ENCODE results near the gene RAVER2. TPM values are rescaled to one million over a fixed set of nuclear protein-coding genes. Genes with fewer than 3 reads are reported as not detected.
A peak's percentile ranks its signal among the peaks of the same experiment; 100 is the strongest.
"Not testable (repeated sequence)": the region's sequence is repeated elsewhere in the genome, so short reads cannot be mapped to it uniquely, and the experiment has no call there.

RAVER2 gene
- total and polyA plus RNA-seq, 2 experiments from 2014 or later: 0.63 to 2.4 TPM

DNA sequence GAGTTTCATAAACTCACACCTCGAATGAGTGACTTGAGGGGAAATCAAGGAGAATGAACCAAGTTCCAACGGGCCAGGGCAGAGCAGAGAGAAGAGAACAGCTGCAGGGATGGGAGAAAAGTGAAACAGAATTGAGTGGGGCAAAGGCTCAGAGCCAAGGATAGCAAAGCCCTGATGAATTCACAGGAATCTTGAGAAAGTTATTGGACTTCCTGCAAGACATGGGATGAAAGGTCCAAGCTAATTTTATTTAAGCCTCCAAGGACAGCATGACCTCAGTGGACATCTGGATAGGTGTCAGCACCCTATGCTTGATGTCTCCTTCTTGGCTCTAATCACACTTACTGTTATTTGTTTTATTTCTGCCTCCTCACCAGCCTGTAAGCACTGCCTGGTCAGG is 43.0 kb upstream of the RAVER2 start:
- no peak overlapping the region for H3K4me3 ChIP-seq
- no peak overlapping the region for H3K9ac ChIP-seq
- no peak overlapping the region for H2AFZ ChIP-seq
- in situ Hi-C loops (cut with MboI): no loop called here
- H4K20me1 ChIP-seq (ENCODE audit: insufficient read depth): no peaks in the 10 kb centered on the region
- no peak for TF ChIP-seq EZH2 (IDR thresholded peaks at IDR 0.05; ENCODE audit: insufficient read depth, poor library complexity, severe bottlenecking)
- no peak for TF ChIP-seq EZH2phosphoT487 (IDR thresholded peaks at IDR 0.05; ENCODE audit: insufficient read depth, low read depth)
- H3K36me3 ChIP-seq (ENCODE audit: low read depth): no peaks in the 10 kb centered on the region
- no peak overlapping the region for H3K27ac ChIP-seq
- peak; percentile 8 for DNase-seq
- no peaks in the 10 kb centered on the region for H3K4me1 ChIP-seq (ENCODE audit: insufficient read depth)
- H3K4me2 ChIP-seq (ENCODE audit: unreplicated experiment): no peak overlapping the region
- H3K27me3 ChIP-seq (replicated peaks; ENCODE audit: insufficient read depth): no peaks in the 10 kb centered on the region
- no peaks in the 10 kb centered on the region for H3K9me3 ChIP-seq (ENCODE audit: low read depth)
- 2 to 16% methylated on average over 2 of the region's 2 CpGs for WGBS, 2 experiments (ENCODE audit: low coverage in 1 of 2, low lambda C conversion rate in 2 of 2, missing lambda C conversion rate in 2 of 2)
- H3K9me2 ChIP-seq (ENCODE audit: insufficient read depth): no peaks in the 10 kb centered on the region
- H3F3A ChIP-seq (ENCODE audit: insufficient read depth): no peaks in the 10 kb centered on the region
- no peaks in the 10 kb centered on the region for H3K79me2 ChIP-seq (ENCODE audit: insufficient read depth)

DNA sequence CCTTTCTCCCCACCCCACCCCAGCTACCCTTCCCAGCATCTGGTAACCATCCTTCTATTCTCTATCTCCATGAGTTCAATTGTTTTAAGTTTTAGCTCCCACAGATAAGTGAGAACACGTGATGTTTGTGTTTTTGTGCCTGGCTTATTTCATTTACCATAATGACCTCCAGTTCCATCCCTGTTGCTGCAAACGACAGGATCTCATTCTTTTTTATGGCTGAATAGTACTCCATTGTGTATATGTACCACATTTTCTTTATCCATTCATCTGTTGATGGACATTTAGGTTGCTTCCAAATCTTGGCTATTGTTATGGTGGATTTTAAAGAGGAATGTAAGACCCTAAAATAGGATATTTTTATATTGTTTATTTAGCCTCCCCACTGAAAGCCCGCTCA is 42.2 kb upstream of the RAVER2 start:
- H3K4me3 ChIP-seq; H3K36me3 ChIP-seq (ENCODE audit: low read depth); DNase-seq; H3K4me2 ChIP-seq (ENCODE audit: unreplicated experiment); H3K27me3 ChIP-seq (replicated peaks; ENCODE audit: insufficient read depth); H3F3A ChIP-seq (ENCODE audit: insufficient read depth); in situ Hi-C loops (cut with MboI); H2AFZ ChIP-seq; H3K79me2 ChIP-seq (ENCODE audit: insufficient read depth); H3K9ac ChIP-seq; H3K9me2 ChIP-seq (ENCODE audit: insufficient read depth); H3K4me1 ChIP-seq (ENCODE audit: insufficient read depth); H3K9me3 ChIP-seq (ENCODE audit: low read depth); H3K27ac ChIP-seq; H4K20me1 ChIP-seq (ENCODE audit: insufficient read depth): not testable (repeated sequence)
- WGBS, 2 experiments (ENCODE audit: low coverage in 1 of 2, low lambda C conversion rate in 2 of 2, missing lambda C conversion rate in 2 of 2): 67 to 70% methylated on average over 3 of the region's 3 CpGs

DNA sequence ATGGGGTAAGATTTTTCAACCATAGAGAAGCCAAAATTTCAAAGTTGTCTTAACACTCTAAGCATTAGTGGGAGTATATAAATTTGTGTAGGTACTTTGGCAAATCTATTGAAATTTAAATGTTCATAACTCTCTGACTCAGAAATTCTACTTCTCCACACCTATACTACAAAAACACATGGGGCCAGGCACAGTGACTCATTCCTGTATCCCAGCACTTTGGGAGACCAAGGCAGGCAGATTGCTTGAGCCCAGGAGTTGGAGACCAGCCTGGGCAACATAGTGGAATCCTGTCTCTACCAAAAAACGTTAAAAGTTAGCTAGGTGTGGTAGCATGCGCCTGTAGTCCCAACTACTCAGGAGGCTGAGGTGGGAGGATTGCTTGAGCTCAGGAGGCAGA is 41.3 kb upstream of the RAVER2 start:
- no peaks in the 10 kb centered on the region for H3K36me3 ChIP-seq (ENCODE audit: low read depth)
- H3K27ac ChIP-seq: no peak overlapping the region
- no peaks in the 10 kb centered on the region for H3K27me3 ChIP-seq (replicated peaks; ENCODE audit: insufficient read depth)
- no peak overlapping the region for H2AFZ ChIP-seq
- no peaks in the 10 kb centered on the region for H3K9me2 ChIP-seq (ENCODE audit: insufficient read depth)
- in situ Hi-C loops (cut with MboI): no loop called here
- no peaks in the 10 kb centered on the region for H4K20me1 ChIP-seq (ENCODE audit: insufficient read depth)
- no peak overlapping the region for H3K4me3 ChIP-seq
- TF ChIP-seq EZH2 (IDR thresholded peaks at IDR 0.05; ENCODE audit: insufficient read depth, poor library complexity, severe bottlenecking): no peak
- no peak for TF ChIP-seq EZH2phosphoT487 (IDR thresholded peaks at IDR 0.05; ENCODE audit: insufficient read depth, low read depth)
- no peaks in the 10 kb centered on the region for H3K4me1 ChIP-seq (ENCODE audit: insufficient read depth)
- H3K79me2 ChIP-seq (ENCODE audit: insufficient read depth): no peaks in the 10 kb centered on the region
- no peak overlapping the region for H3K9ac ChIP-seq
- DNase-seq: no peak
- H3K4me2 ChIP-seq (ENCODE audit: unreplicated experiment): no peak overlapping the region
- 67 to 71% methylated on average over 2 of the region's 2 CpGs for WGBS, 2 experiments (ENCODE audit: low coverage in 1 of 2, low lambda C conversion rate in 2 of 2, missing lambda C conversion rate in 2 of 2)
- H3K9me3 ChIP-seq (ENCODE audit: low read depth): no peaks in the 10 kb centered on the region
- no peaks in the 10 kb centered on the region for H3F3A ChIP-seq (ENCODE audit: insufficient read depth)

DNA sequence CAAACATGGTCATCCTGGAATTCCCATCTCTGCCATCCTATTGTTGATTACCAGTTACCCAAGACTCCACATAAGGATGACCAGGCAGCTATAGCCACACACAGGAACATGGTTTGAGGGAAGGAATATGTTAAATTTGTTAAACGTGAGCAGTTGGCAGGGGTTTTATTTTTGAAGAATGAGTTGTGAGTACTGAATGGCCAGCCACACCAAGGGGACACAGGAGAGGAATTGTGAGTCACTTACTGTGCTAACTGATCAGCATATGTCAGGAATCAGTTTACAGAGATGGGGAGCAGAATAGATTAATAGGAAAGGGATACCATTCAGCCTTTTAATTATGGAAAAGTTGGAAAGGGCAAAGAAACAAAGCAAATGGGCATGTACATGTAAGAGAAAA is 39.3 kb upstream of the RAVER2 start:
- Histone ChIP-seq H3K9ac (no peak overlapping the region), H2AFZ (no peak overlapping the region), H4K20me1 (ENCODE audit: insufficient read depth) (no peaks in the 10 kb centered on the region), H3K9me3 (ENCODE audit: low read depth) (no peaks in the 10 kb centered on the region), H3K79me2 (ENCODE audit: insufficient read depth) (no peaks in the 10 kb centered on the region), H3K9me2 (ENCODE audit: insufficient read depth) (no peaks in the 10 kb centered on the region), H3F3A (ENCODE audit: insufficient read depth) (no peaks in the 10 kb centered on the region), H3K27me3 (replicated peaks; ENCODE audit: insufficient read depth) (no peaks in the 10 kb centered on the region), H3K36me3 (ENCODE audit: low read depth) (no peaks in the 10 kb centered on the region), H3K4me2 (ENCODE audit: unreplicated experiment) (no peak overlapping the region), H3K27ac (no peak overlapping the region), H3K4me1 (ENCODE audit: insufficient read depth) (no peaks in the 10 kb centered on the region), H3K4me3 (no peak overlapping the region)
- in situ Hi-C loops (cut with MboI): no loop called here
- WGBS, 2 experiments (ENCODE audit: low coverage in 1 of 2, low lambda C conversion rate in 2 of 2, missing lambda C conversion rate in 2 of 2): 3 to 4% methylated on average over 1 of the region's 1 CpG
- TF ChIP-seq EZH2phosphoT487 (IDR thresholded peaks at IDR 0.05; ENCODE audit: insufficient read depth, low read depth) (no peak), EZH2 (IDR thresholded peaks at IDR 0.05; ENCODE audit: insufficient read depth, poor library complexity, severe bottlenecking) (no peak)
- DNase-seq: no peak

DNA sequence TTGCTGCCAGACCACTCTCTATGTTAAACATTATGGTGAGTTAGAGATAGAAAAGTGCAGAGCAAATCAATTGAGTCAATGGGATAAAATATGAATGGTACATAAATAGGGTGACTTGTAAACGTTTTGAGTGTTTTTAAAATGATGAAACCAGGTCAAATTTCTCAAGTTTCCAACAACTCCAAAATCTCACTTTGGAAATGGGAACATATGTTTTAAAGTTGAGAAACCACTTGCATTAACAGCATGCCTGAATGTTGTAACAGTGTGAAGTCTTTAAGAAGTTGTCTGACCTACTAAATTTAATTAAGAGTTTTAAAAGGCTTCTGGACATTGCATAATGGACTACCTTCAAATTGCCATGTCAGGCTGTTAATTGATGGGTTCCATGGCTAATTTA is 33.6 kb upstream of the RAVER2 start:
- H3K27me3 ChIP-seq (replicated peaks; ENCODE audit: insufficient read depth): no peaks in the 10 kb centered on the region
- H2AFZ ChIP-seq: no peak overlapping the region
- 0% methylated on average over 1 of the region's 1 CpG for WGBS, 2 experiments (ENCODE audit: low coverage in 1 of 2, low lambda C conversion rate in 2 of 2, missing lambda C conversion rate in 2 of 2)
- H3K36me3 ChIP-seq (ENCODE audit: low read depth): no peaks in the 10 kb centered on the region
- no peak for DNase-seq
- no peaks in the 10 kb centered on the region for H3K9me2 ChIP-seq (ENCODE audit: insufficient read depth)
- no peaks in the 10 kb centered on the region for H3K9me3 ChIP-seq (ENCODE audit: low read depth)
- H4K20me1 ChIP-seq (ENCODE audit: insufficient read depth): no peaks in the 10 kb centered on the region
- H3K4me2 ChIP-seq (ENCODE audit: unreplicated experiment): no peak overlapping the region
- H3K4me3 ChIP-seq: no peak overlapping the region
- H3K4me1 ChIP-seq (ENCODE audit: insufficient read depth): no peaks in the 10 kb centered on the region
- no peak overlapping the region for H3K27ac ChIP-seq
- no peaks in the 10 kb centered on the region for H3F3A ChIP-seq (ENCODE audit: insufficient read depth)
- no peak overlapping the region for H3K9ac ChIP-seq
- in situ Hi-C loops (cut with MboI): no loop called here
- H3K79me2 ChIP-seq (ENCODE audit: insufficient read depth): no peaks in the 10 kb centered on the region
- TF ChIP-seq EZH2phosphoT487 (IDR thresholded peaks at IDR 0.05; ENCODE audit: insufficient read depth, low read depth) (no peak), EZH2 (IDR thresholded peaks at IDR 0.05; ENCODE audit: insufficient read depth, poor library complexity, severe bottlenecking) (no peak)

Data from GM23248 (cell line).